HepG2 (cell line): Measurements from ENCODE around the gene TXLNA. TPM values are rescaled to one million over a fixed set of nuclear protein-coding genes. Genes with fewer than 3 reads are reported as not detected.

Experiments used
- DMAP1 ChIP-seq: IDR thresholded peaks from 2 replicates; pipeline ENCODE4 v1.6.1; 2016
- KDM2A ChIP-seq: sonication (generic); formaldehyde crosslinking; IDR thresholded peaks from 2 replicates; pipeline ENCODE4 v1.4.0; 2020; ENCODE audit warnings: low read depth, missing genetic modification reagents, borderline replicate concordance
- NFKBIZ ChIP-seq: IDR thresholded peaks from 2 replicates; pipeline ENCODE4 v1.6.1; 2018; ENCODE audit warnings: missing genetic modification reagents, missing compliant biosample characterization
- ZFY ChIP-seq: sonication (generic); formaldehyde crosslinking; IDR thresholded peaks from 2 replicates; pipeline ENCODE4 v1.4.0; 2020; ENCODE audit warnings: missing genetic modification reagents
- ZNF878 ChIP-seq: sonication (generic); formaldehyde crosslinking; IDR thresholded peaks from 2 replicates; pipeline ENCODE4 v1.8.1; 2023; ENCODE audit warnings: mild to moderate bottlenecking, missing genetic modification reagents, moderate library complexity
- polyA plus RNA-seq, 8 experiments: library from polyadenylated mRNA; depleted of rRNA in 3 of 8; stranded (reverse) in 7 of 8; unstranded in 1 of 8; fragments of >200 nt; fragmentation: Illumina TruSeq in 4 of 8; extraction: Trizol in 4 of 8; gene quantifications; 2 replicates each; pipeline versions ENCODE4 v1.2.1 to v1.2.3, GENCODE V29; 2011 to 2016; ENCODE audit warnings: low read depth in 4 of 8, missing spikeins in 1 of 8, mixed read lengths in 1 of 8; ENCODE audit not compliant: insufficient read depth in 1 of 8
- total RNA-seq, 5 experiments: library from RNA; depleted of rRNA; stranded (reverse); fragments of >200 nt; fragmentation: Illumina TruSeq; extraction: Trizol; gene quantifications; 2 replicates each; pipeline ENCODE4 v1.2.3, GENCODE V29; 2016; ENCODE audit warnings: low read depth in 1 of 5
- TF ChIP-seq, protein P1 (sequence below): sonication (generic); formaldehyde crosslinking; IDR thresholded peaks from 2 replicates; pipeline ENCODE4 v1.5.0; 2020; ENCODE audit warnings: mild to moderate bottlenecking, missing genetic modification reagents, moderate library complexity
- TF ChIP-seq, protein P2 (sequence below): sonication (generic); formaldehyde crosslinking; IDR thresholded peaks from 2 replicates; pipeline ENCODE4 v1.8.1; 2023; ENCODE audit warnings: mild to moderate bottlenecking, inconsistent platforms, moderate library complexity, missing genetic modification reagents, borderline replicate concordance
- TF ChIP-seq, protein P3 (sequence below): IDR thresholded peaks from 2 replicates; pipeline ENCODE4 v1.6.1; 2016; ENCODE audit warnings: mild to moderate bottlenecking, missing biosample characterization, missing genetic modification reagents
- TF ChIP-seq, protein P4 (sequence below): sonication (generic); formaldehyde crosslinking; IDR thresholded peaks from 2 replicates; pipeline ENCODE4 v1.4.0; 2020; ENCODE audit warnings: missing genetic modification reagents, low read depth, mild to moderate bottlenecking, borderline replicate concordance
- TF ChIP-seq, protein P5 (sequence below): sonication (generic); formaldehyde crosslinking; conservative IDR thresholded peaks from 2 replicates; pipeline ENCODE4 v1.4.0; 2020; ENCODE audit warnings: missing genetic modification reagents

The TXLNA gene
- total and polyA plus RNA-seq, 2 of the 13 experiments (the other 11 are each of a cell fraction or from before 2014, with no cell fraction given) = 29.6 to 67.8 TPM

DNA sequence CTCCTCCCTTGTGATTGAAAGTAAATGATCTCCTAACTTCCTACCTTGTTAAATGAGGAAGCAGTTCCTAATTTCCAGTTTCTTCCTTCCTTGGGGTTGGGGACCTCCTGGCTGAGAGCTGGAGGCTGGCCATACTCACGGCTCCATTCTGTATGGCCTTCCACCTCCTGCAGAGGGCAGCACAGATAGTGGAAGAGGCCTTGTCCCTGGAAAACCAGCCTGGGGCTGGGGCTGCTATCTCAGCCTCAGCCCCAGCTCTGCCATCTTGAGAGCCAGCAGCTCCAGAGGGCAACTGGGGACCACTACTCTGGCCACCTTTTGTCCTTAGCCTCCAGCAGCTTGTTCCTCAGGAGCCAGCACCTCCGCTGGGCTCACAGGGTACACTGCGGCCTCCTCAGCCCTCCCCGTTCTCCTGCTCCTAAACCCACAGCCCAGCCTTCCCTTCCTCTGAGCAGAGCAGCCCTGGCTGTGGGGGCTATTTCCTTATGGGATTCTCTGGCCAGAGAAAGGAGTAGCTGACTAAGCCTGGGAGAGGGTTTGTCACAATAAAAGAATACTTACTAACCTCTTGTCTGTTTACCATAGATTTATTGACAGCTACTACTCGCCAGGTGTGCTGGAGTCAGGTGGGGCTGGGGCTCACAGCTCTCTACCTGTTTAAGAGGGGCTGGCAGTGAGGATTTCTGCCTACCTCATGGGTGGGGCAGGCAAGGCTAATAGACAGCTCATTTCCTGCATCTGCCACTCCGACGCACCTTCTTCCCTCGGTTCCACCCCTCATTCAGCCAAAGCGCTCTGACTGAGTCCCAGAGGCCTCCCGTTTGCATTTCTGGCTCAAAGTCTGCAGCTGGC is 36.4 kb downstream of the TXLNA start (continued):
- no peak for TF ChIP-seq ZNF878
- TF ChIP-seq, protein P1, sequence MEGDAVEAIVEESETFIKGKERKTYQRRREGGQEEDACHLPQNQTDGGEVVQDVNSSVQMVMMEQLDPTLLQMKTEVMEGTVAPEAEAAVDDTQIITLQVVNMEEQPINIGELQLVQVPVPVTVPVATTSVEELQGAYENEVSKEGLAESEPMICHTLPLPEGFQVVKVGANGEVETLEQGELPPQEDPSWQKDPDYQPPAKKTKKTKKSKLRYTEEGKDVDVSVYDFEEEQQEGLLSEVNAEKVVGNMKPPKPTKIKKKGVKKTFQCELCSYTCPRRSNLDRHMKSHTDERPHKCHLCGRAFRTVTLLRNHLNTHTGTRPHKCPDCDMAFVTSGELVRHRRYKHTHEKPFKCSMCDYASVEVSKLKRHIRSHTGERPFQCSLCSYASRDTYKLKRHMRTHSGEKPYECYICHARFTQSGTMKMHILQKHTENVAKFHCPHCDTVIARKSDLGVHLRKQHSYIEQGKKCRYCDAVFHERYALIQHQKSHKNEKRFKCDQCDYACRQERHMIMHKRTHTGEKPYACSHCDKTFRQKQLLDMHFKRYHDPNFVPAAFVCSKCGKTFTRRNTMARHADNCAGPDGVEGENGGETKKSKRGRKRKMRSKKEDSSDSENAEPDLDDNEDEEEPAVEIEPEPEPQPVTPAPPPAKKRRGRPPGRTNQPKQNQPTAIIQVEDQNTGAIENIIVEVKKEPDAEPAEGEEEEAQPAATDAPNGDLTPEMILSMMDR (CRISPR knock-in tag) = peak; percentile 89
- TF ChIP-seq, protein P2, sequence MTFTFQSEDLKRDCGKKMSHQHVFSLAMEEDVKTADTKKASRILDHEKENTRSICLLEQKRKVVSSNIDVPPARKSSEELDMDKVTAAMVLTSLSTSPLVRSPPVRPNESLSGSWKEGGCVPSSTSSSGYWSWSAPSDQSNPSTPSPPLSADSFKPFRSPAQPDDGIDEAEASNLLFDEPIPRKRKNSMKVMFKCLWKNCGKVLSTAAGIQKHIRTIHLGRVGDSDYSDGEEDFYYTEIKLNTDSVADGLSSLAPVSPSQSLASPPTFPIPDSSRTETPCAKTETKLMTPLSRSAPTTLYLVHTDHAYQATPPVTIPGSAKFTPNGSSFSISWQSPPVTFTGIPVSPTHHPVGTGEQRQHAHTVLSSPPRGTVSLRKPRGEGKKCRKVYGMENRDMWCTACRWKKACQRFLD (CRISPR knock-in tag) = no peak
- TF ChIP-seq, protein P3, sequence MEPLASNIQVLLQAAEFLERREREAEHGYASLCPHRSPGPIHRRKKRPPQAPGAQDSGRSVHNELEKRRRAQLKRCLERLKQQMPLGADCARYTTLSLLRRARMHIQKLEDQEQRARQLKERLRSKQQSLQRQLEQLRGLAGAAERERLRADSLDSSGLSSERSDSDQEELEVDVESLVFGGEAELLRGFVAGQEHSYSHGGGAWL = 0 out of 2 replicates have a peak, but pooled peaks have one; percentile 33
- TF ChIP-seq, protein P4, sequence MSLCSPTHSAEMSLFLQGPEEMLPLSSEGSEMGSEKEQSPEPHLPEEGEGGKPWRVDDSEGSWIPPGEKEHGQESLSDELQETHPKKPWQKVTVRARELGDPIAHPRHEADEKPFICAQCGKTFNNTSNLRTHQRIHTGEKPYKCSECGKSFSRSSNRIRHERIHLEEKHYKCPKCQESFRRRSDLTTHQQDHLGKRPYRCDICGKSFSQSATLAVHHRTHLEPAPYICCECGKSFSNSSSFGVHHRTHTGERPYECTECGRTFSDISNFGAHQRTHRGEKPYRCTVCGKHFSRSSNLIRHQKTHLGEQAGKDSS (CRISPR knock-in tag) = no peak
- TF ChIP-seq DMAP1 (CRISPR knock-in tag) = no peak
- no peak for TF ChIP-seq NFKBIZ (CRISPR knock-in tag)
- TF ChIP-seq ZFY (CRISPR knock-in tag) = 0 out of 2 replicates have a peak, but pooled peaks have one; percentile 18
- TF ChIP-seq KDM2A (CRISPR knock-in tag) = peak; percentile 37; the same call in 1 of the 2 replicates
- TF ChIP-seq, protein P5, sequence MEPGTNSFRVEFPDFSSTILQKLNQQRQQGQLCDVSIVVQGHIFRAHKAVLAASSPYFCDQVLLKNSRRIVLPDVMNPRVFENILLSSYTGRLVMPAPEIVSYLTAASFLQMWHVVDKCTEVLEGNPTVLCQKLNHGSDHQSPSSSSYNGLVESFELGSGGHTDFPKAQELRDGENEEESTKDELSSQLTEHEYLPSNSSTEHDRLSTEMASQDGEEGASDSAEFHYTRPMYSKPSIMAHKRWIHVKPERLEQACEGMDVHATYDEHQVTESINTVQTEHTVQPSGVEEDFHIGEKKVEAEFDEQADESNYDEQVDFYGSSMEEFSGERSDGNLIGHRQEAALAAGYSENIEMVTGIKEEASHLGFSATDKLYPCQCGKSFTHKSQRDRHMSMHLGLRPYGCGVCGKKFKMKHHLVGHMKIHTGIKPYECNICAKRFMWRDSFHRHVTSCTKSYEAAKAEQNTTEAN = no peak
